Measurements from ENCODE around the gene NXPE4. TPM values are rescaled to one million over a fixed set of nuclear protein-coding genes. Genes with fewer than 3 reads are reported as not detected.

Gene NXPE4
- total and polyA plus RNA-seq, 2 of the 8 experiments (the other 6 are each of a cell fraction or from before 2014, with no cell fraction given), result not detected

- no peak overlapping the region for H2BK15ac ChIP-seq (ENCODE audit: low read length)
- H3K9me3 ChIP-seq (ENCODE audit: insufficient read depth in 2 of 2, low read depth in 1 of 2, low read length in 1 of 2), result peaks cover 55 to 78% of the 10 kb centered on the region in 2 experiments
- no peak overlapping the region for H2AFZ ChIP-seq (ENCODE audit: low read length)
Observed at GRCh38 chr11:114621950-114622809, 26.6 kb upstream of the NXPE4 start.

More at GRCh38 chr11:114621950-114622809, 26.6 kb upstream of the NXPE4 start:
- Histone ChIP-seq H4K20me1 (replicated peaks in 1 of 2; ENCODE audit: control insufficient read depth in 1 of 2, insufficient read depth in 2 of 2, low read length in 2 of 2) (no peaks in the 10 kb centered on the region), H3K23ac (ENCODE audit: insufficient read length) (no peak overlapping the region), H3K79me1 (ENCODE audit: low read depth, low read length) (no peaks in the 10 kb centered on the region), H3K4me3 (ENCODE audit: extremely low read depth in 1 of 4, insufficient read depth in 2 of 4, low read depth in 3 of 4, low read length in 4 of 4) (no peak overlapping the region), H2BK20ac (ENCODE audit: low read length) (no peak overlapping the region), H2AK5ac (ENCODE audit: low read depth, low read length) (no peak overlapping the region), H3K23me2 (ENCODE audit: low read depth, low read length) (no peaks in the 10 kb centered on the region), H3K9ac (replicated peaks in 1 of 4; ENCODE audit: extremely low read depth in 1 of 4, low read depth in 3 of 4, low read length in 3 of 4) (no peak overlapping the region), H2BK120ac (replicated peaks; ENCODE audit: low read depth, low read length) (no peak overlapping the region), H2BK12ac (ENCODE audit: low read depth, low read length) (no peak overlapping the region), H2BK5ac (ENCODE audit: low read depth, low read length) (no peak overlapping the region), H3K4ac (replicated peaks; ENCODE audit: insufficient read length, low read depth, low read length) (no peak overlapping the region), H3K36me3 (ENCODE audit: control insufficient read depth in 2 of 4, insufficient read depth in 4 of 4, low read length in 3 of 4) (peaks cover 0 to 5% (median 0%) of the 10 kb centered on the region in 4 experiments; a peak in 2 of 8 replicates), H3K14ac (ENCODE audit: insufficient read length) (no peak overlapping the region), H4K8ac (ENCODE audit: extremely low read depth, insufficient read depth, low read length) (no peak overlapping the region), H4K5ac (ENCODE audit: insufficient read length, low read depth, low read length) (no peak overlapping the region), H3K79me2 (ENCODE audit: control insufficient read depth in 1 of 2, insufficient read depth in 2 of 2, low read length in 2 of 2) (no peaks in the 10 kb centered on the region), H3K27me3 (replicated peaks in 1 of 4; ENCODE audit: control insufficient read depth in 3 of 4, extremely low read depth in 1 of 4, insufficient read depth in 3 of 4, low read length in 3 of 4) (no peaks in the 10 kb centered on the region), H3K4me2 (ENCODE audit: insufficient read depth in 1 of 2, low read depth in 2 of 2, low read length in 2 of 2) (no peak overlapping the region), H3K56ac (replicated peaks; ENCODE audit: insufficient read length, low read depth, low read length) (no peak overlapping the region), H4K91ac (replicated peaks; ENCODE audit: insufficient read length, low read length) (no peak overlapping the region), H3K27ac (ENCODE audit: low read depth, low read length) (no peak overlapping the region), H3K4me1 (replicated peaks in 1 of 4; ENCODE audit: control insufficient read depth in 3 of 4, insufficient read depth in 4 of 4, low read length in 3 of 4) (no peaks in the 10 kb centered on the region), H3K18ac (ENCODE audit: extremely low read depth, low read length) (no peak overlapping the region)
- DNase-seq (ENCODE audit: low read depth in 1 of 2, low spot score in 2 of 2) (no peak), FAIRE-seq (no peak)
- no peak for TF ChIP-seq EGR1 (IDR thresholded peaks at IDR 0.05; ENCODE audit: borderline replicate concordance, low read depth, low read length)
- no peak for TF ChIP-seq NANOG (IDR thresholded peaks at IDR 0.05; ENCODE audit: insufficient read depth, low read depth, low read length, poor library complexity, severe bottlenecking)
- no peak for TF ChIP-seq TCF12 (IDR thresholded peaks at IDR 0.05; ENCODE audit: low read depth, low read length)
- no peak for TF ChIP-seq RNF2 (IDR thresholded peaks at IDR 0.05; ENCODE audit: borderline replicate concordance, low read depth, low read length, missing control alignments, poor library complexity, severe bottlenecking)
- TF ChIP-seq SP2 (IDR thresholded peaks at IDR 0.05; ENCODE audit: low read length), result no peak
- no peak for TF ChIP-seq CBX8 (IDR thresholded peaks at IDR 0.05; ENCODE audit: borderline replicate concordance, low read depth, low read length)
- TF ChIP-seq SIX5 (IDR thresholded peaks at IDR 0.05; ENCODE audit: low read depth, low read length), result no peak
- TF ChIP-seq SRF (IDR thresholded peaks at IDR 0.05; ENCODE audit: low read depth, low read length), result no peak
- TF ChIP-seq ASH2L (IDR thresholded peaks at IDR 0.05; ENCODE audit: low read length), result no peak
- no peak for TF ChIP-seq YY1 (IDR thresholded peaks at IDR 0.05; ENCODE audit: low read depth, low read length)
- no peak for TF ChIP-seq EZH2 (IDR thresholded peaks at IDR 0.05; ENCODE audit: low read depth, low read length, severe bottlenecking)
- ChIA-PET CTCF (ENCODE audit: partially characterized antibody) (no interaction called here), POLR2A (ENCODE audit: partially characterized antibody) (no interaction called here)
- 91% methylated on average over 16 of the region's 16 CpGs; no CpG with 5 or more reads in 1 of the 2 experiments for WGBS, 2 experiments (ENCODE audit: extremely low coverage in 1 of 2, insufficient coverage in 1 of 2, insufficient read length in 1 of 2, insufficient replicate concordance in 2 of 2, low coverage in 1 of 2, low lambda C conversion rate in 2 of 2, missing lambda C conversion rate in 1 of 2)

Data from H1 (cell line).